ENCODE measurements around the gene TRA2A.
A peak's percentile ranks its signal among the peaks of the same experiment; 100 is the strongest.
"Not testable (repeated sequence)": the region's sequence is repeated elsewhere in the genome, so short reads cannot be mapped to it uniquely, and the experiment has no call there.

Gene TRA2A

DNA sequence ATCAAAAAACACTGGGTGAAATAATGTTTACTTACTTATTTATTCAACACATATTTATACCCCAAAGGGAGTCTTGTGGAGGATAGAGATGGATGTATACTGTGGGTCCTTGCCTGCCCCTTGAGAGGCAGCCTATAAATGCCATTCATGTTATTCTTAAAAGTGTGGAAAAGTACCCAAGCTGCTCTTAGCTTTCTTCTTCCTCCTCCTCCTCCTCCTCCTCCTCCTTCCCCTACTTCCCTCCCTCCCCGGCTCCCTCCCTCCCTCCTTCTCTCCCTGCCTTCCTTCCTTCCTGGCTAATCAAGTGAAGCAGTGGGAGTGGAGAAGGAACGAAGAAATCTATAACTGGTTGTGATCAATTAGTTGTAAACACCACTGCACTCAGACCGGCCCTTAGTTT lies 40.3 kb downstream of the TRA2A start:
- DNase-seq: no peak

DNA sequence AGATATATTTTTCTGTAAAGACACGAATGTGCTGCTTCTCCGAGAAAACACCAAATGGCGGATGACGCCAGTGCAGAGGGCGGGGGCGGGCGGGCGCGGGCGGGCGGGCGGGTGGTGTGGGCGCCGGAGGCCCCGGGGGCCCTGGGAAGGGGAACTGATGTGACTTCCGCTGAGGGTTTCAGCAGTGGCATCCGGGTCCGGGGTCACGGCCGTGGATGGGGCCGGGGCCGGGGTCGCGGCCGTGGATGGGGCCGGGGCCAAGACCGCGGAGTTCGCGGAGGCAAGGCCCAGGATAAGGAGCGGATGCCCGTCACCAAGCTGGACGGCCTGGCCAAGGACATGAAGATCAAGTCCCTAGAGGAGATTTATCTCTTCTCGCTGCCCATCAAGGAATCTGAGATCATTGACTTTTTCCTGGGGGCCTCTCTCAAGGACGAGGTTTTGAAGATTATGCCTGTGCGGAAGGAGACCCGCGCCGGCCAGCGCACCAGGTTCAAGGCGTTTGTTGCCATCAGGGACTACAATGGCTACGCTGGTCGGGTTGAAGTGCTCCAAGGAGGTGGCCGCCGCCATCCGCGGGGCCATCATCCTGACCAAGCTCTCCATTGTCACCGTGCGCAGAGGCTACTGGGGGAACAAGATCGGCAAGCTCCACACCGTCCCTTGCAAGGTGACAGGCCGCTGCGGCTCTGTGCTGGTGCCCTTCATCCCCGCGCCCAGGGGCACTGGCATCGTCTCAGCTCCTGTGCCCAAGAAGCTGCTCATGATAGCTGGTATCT lies 41.2 kb downstream of the TRA2A start:
- DNase-seq: peak; percentile 43

DNA sequence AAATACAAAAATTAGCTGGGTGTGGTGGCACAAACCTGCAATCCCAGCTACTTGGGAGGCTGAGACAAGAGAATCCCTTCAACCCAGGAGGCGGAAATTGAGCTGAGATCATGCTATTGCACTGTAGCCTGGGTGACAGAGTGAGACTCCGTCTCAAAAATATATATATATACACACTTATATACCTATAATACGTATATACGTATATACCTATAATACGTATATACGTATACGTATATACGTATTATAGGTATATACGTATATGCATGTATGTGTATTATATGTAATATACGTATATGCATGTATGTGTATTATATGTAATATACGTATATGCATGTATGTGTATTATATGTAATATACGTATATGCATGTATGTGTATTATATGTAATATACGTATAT lies 43.1 kb downstream of the TRA2A start:
- DNase-seq: not testable (repeated sequence)

DNA sequence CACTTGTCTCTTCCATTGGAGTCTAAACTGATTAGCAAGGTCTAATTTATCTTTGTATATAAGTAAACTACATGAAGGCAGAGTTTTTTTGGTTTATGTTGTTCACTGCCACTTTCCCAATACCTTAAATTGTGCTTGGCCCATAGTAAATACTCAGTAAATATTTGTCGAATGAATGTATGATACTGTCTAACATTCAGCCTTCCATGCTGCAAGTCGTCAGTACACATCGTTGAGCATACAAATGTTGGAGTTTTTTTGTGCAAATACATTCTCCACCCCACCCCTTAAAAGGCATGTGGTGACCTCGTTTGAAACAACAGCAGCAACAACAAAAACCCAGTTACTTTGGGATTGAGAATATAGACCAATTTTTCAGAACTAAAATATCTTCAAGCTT lies 44.1 kb downstream of the TRA2A start:
- DNase-seq: no peak

DNA sequence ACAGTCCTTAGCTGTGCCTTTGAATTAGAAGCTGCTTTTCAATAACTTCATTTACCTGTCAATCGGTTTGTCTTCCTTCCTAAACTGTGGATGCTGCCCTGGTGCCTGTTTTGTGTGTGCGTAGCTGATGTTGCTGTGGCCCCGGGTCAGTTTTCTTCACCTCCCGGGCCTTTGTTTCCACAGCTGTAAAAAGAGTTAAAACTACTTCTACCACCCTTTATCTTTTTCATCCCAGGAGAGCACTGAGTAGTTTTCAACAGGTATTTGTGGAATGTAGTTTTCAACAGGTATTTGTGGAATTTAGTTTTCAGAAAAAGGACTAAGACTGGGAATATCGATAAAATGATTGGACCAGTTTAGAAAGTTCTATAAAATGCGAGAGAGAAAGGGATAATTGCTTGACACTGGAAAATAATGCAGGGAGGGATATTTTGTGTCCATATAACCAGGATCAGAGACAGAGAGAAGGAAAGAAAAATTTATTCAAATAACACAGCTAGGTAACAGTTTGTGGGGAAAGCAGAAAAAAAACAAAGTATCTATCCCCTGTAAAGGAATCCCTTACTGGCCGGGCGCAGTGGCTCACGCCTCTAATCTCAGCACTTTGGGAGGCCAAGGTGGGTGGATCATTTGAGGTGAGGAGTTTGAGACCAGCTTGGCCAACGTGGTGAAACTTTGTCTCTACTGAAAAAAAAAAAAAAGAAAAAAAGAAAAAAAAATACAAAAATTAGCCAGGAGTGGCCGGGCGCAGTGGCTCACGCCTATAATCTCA lies 45.6 kb downstream of the TRA2A start:
- DNase-seq: no peak

DNA sequence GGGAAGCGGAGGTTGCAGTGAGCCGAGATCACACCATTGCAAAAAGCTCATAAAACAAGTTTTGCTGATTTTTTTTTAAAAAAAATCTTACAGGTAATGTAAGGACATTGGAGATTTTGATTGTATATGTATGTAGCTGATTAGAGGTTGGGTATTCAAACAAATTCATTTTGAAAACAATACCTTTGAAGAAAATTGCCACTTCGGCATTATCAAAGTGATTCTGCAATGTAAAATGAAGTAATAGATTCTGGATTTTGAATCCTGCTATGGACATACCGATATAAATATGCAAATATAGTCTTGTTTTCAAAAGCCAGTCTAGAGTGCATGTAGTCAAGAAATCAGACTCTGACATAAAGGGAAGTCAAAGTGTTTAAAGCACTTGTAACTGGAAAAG lies 49.1 kb downstream of the TRA2A start:
- DNase-seq: no peak

DNA sequence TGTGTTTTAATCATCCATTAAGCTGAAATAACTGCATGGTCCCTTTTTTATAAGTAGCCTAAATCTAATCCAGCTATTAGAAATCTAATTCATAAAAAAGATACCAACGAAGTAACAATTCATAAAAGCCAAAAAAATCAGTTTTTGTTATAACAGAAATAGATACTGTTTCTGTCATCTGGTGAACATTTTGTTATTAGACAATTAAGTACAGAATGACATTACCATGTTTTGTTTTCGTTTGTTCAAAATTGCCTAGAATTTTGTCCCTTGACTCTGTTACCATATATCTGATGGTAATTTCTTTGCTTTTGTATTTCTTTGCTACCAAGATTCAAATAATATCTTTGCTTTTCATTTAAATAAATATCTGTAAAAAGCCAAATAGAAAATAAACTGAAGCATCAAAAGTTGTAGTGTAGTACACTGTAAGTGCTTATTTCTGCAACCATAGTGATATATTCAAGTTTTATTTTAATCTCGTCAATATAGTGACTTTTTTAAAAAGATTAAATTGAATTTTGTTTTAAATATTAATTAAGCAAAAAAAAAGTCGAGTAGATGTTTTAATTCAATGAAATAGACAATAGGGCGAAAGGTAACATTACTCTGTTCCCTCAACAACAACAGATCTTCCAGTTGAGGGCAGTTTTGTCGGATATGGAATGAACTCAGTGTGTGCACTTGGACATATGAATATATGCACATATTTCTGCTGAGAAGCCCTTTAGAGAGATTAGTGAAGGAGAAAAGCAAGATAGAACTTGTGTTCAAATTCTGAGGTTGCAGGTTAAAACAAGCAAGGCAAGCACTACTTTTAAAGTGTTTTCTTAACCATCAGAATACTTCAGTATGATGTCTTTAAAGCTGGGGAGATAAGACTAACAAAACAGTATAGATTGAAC lies 53.6 kb downstream of the TRA2A start:
- DNase-seq: no peak

DNA sequence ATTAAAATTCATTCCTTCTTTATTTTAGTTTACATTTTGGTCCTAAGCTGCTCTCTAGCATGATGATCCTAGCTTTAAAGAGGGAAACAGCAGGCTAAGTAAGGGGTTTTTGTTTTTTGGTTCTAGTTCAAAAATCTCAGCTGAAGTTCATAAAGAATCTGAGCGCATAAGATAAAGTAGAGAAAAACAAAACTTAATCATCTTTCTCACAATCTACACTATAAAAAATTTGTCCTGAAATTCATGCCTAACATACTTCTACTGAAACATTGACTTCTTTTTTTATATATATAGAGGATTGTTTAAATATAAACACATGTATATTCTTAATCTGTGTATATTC lies 54.7 kb downstream of the TRA2A start:
- no peak for DNase-seq

DNA sequence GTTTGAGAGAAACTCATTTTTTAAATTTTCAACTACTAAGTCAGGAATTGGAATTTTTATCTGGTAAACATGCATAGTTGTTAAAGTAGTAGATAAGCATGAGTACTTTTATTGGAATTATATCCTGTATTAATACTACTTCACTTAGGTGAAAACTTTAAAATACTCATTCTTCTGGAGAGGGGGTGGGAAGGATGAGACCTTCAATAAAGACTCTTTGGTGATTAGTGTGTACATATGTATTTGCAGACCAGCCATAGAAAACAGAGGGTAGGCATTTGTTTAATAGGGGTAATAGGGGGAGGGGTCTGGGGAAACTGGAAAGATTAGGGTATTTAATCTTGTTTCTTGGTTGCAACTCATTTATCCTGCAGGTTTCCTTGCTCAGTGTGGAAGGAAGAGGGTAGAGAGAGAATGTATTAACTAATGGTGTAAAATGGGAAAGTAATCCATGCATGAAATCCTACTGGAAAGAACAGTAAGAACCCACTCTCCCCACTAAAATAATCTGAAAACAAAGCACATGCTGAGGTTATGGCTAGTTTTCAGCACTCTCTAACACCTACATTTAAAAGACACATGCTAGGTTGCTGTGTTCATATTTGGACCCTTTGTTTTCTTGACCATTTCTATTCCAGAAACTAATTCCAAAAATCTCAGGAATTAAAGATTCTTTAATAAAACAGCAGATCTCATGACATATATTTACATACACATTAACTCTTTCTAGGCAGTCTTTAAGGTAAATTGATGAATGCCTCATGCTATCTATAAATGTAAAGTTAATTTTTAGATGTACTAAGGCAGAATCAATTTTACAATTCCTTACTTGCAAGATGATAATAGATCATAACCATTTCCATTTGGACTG lies 55.3 kb downstream of the TRA2A start:
- DNase-seq: no peak

DNA sequence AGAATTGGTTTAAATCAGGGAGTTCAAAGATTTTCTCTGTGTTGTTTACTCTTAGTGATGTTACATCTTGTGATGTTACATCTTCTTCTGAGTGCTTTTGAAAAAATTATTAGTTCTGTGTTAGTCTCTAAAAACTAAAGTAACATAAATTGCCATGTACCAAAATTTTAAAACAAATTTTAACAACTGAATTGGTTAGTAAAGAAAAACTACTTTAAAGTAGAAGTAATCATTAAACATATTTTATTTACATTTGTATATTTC lies 56.3 kb downstream of the TRA2A start:
- DNase-seq: no peak

DNA sequence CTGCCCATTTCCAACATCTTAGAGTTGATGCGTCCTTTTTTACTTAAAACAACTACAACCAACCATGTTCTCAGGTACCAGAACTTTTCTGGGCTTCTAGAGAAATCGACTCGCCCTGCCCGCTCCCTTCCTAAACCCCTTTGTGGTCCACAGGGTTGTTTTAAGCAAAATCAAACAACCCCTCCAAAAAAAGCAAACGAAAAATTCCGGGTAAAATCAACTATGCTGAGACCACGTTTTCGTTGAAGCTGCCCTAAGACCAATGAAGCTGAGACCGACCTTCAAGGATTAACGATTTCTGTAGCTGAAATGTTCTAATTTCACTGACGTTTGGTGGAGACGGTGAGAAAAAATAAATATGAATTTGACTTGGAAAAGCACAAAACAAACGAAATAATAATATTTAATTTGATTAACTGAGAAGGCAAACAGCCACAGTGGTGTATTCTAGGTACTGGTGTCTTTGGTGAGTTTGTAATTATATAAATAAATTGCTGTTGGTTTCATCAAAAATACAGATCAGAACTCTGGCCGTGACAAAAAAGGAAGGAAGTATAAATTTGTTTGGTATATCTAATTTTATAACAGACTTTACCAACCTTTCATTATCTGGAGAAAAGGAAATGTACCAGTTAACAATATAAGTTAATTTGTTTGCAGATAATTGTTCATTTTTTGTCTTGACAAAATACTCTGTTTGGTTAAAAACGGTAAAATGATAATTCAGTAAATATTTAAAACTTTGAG lies 56.8 kb downstream of the TRA2A start:
- DNase-seq: no peak

DNA sequence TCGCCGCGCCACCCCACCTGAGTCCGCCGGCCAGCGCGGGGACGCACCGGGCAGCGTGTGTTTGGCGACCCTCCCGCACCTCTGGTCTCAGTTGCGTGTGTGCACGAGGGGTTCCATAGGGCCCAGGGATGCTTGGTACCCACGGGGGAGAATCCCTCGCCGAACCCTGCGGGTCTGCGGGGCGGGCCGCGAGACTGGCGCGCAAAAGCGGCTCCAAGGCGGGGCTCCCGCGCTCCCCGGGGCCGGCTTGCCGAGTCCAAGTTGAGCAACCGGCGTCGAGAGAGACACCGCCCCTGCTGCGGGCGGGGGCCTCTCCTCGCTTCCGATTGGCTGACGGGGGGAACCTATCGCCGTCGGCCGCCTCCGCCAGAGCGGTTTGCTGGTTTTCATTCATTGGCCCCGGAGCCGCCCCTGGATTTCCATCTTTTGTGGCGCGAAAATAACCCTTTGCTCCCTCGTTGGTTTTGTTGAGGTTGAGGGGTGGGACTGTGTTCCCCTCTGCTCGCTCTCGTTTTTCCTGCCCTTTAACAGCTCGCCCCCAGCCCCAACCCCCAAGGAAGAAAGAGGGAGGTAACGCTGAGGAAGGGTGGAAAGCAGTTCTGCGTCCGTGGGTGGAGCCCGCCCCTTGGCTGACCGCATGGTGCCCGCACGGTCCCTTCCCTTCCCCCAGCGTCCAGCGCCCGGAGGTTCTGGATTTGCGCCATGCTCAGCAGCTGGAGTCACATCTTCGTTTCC lies 57.5 kb downstream of the TRA2A start:
- peak; percentile 50 for DNase-seq

DNA sequence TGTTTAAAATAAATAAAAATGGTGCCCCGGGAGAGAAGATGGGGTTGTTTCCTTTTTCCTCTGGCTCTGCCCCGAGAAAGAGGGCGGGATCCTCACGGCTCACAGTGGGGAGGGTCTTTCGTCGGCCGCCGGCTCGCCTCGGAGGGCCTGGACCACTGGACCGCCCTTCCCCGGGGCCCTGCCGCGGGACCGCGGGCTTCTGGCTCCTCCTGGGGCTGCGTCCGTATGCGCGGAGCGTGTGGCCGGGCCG lies 58.0 kb downstream of the TRA2A start:
- no peak for DNase-seq

DNA sequence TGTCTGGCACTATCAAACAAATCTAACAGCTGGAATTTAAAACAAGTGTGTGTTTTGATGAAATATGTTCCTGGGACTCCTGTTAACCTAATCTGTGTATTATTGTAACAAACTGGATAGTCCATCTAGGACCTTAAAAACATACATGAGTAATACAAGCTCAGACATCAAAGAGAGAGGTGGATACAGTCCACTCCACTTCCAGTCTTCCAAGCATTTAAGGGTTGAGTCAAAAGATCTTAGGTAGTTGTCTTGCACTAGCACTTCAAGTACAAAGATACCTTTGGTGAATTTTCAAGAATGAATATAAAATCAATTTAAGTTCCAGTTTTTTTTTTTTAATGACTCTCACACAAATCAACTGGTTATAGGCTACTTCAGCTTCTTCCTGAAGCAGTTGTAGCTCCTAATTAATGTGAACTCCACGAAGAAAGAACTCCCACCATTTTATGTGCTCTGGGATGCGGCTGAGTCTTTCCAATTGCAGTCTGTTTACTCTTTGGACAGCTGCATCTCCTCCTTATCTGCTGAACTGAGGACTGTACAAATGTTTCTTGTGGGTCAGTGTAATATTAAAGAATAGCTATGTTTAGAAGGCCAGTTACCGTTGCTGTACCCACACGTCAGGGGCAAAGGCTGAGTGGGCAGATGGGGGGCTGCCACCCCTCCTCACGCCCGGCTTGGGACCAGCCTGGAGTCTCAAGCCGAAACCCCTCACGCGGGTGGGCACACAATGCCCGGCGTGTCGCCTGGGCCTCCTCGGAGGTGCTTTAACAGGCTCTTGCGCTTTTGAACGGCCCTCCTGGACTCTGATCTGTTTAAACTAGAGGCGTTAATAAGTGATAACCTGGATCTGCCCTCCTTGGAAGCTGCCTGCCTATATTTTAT lies 58.6 kb downstream of the TRA2A start:
- no peak for DNase-seq

DNA sequence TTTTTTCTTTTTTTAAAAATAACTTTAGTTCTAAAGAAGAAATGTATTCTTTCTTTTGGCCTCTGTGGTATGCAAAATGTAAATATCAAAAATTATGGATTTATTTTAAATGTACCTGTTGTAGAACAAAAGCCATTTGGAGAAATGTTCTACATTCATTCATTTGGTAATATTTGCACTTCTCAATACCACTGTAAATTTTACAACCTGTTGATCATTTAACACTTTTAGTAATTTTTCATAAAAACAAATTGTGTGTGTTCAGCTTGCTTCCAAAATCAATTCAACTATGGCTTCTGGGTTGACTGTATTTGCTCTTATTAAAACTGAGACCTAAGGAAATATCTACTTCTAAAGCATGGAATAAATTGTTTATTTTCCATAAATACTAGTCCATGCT lies 59.2 kb downstream of the TRA2A start:
- no peak for DNase-seq

DNA sequence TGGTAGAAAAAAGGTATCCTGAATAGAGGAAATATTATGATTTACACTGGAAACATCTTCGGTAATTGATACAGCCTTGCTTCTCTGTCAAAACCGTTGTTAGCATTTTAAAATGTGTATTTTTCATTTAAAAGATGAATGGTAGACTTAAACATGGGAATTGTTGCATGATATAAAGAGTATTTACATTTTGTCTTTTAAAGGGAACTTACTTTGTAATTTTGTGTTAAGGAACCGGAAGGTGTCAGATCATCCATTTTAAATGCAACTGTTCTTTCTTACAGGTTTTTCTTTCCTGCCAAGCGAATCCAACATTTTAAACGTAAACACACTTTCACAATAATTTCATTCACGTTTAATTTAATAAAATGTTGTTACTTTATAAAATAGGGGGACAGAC lies 59.7 kb downstream of the TRA2A start:
- DNase-seq: no peak

DNA sequence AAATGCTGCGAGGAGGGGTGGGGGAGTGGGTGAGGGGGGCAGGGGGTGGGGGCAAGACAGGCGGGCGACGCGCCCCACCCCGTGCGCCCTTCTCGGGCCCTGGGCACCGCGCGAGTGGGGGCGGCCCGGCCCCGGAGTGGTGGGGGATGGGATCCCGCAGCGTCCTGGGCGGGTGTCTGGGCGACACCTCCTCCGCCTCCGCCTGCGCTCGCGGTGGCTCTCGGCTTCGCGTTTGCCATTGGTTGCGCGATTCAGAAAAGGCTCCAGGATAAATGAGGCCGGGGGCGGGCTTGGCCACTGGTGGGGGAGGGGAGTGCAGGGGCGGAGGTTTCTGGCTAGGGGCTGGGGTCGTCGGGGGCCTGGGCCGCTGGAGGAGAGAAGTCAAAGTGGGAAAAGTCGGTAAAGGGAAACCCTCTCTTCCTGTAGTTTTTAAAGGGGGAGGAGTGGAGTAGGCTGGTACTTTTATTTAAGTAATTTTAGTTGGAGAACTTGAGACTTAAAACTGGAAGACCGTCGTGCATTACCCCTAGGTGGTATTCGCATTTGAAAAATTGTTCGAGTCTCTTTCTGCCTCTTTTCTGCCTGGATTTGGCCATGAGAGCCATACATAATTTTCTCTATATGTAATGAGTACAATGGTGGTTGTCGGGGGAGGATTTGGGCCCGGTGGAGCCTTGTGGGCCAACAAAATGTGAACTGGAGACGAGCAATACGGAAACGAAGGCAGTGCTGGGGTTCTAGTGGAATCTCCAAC lies 60.5 kb downstream of the TRA2A start:
- DNase-seq: no peak

DNA sequence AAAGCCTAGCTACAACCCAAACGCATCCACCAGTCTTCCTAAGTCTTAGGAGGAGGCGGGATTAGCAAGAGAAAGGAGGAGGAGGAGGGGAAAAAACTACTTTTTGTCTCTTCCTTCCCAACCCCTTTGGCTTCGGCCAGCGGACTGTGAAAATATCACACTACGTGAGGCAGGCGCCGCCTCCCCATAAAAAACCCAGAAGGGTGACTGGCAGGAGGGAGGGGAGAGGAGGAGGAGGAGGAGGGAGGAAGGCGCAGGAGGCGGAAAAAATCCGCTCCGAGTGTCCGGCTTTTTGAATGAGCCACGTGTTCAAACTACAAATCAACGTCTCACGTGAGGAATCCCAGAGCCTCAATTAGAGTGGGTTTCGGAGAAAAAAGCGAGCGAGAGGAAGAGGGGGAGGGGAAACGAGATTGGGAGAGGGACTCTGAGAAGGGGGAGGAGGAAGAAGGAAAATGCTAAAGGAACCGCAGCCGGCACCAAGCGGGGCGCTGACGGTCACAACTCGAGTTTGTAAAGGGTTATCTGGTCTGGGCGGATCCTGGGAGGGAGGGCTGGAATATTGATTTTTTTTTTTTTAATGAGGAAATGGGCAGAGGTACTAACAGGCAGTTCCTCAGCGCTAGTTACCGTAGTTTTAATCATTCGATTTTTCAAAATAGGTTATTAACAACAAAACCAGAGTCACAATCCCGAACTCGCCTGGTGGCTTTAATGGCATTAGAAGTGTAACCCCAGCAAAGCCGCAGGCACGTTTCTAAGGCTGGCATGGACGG lies 61.3 kb downstream of the TRA2A start, which contains the start of gene IGF2BP3:
Gene IGF2BP3 (minus strand): TSS at position 162 of the 776 bp plus-strand sequence. CDS start 381 bp downstream, outside the sequence.
- peak; percentile 20 for DNase-seq

DNA sequence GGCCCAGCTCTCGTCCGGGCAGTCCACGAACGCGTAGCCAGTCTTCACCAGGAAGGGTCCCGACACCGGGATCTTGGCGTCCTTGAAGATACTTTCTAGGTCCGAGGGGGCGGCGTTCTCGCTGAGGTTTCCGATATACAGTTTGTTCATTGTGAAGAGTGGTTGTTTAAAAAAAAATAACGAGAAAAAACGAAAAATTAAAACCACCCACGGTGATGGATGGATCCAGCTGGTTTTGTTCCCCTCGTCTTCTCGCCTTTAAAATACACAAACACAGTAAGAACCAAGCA lies 61.9 kb downstream of the TRA2A start:
- DNase-seq: no peak

All from stimulated activated CD4-positive, alpha-beta T cell treated with anti-CD3 and anti-CD28 coated beads, Interleukin-4, amount 100 ng/mL, for 24 hours (primary cell).